Fibroblast of pulmonary artery (primary cell): Measurements from ENCODE around the gene ARFGAP3.
A peak's percentile ranks its signal among the peaks of the same experiment; 100 is the strongest.

Experiments used
- DNase-seq: peaks from one replicate; pipeline ENCODE4 v3.0.0-alpha.2; 2010; ENCODE audit warnings: low read depth
- H3K4me3 ChIP-seq: replicated peaks from 2 replicates; pipeline ENCODE4 v1.5.1; 2011; ENCODE audit warnings: low read depth, mild to moderate bottlenecking, control low read depth, low read length, moderate library complexity
- TF ChIP-seq, protein P1 (sequence below): IDR thresholded peaks from 2 replicates; pipeline ENCODE4 v1.5.1; 2011; ENCODE audit warnings: mild to moderate bottlenecking, control low read depth, low read length, inconsistent platforms; ENCODE audit errors: missing control alignments

Gene ARFGAP3

DNA sequence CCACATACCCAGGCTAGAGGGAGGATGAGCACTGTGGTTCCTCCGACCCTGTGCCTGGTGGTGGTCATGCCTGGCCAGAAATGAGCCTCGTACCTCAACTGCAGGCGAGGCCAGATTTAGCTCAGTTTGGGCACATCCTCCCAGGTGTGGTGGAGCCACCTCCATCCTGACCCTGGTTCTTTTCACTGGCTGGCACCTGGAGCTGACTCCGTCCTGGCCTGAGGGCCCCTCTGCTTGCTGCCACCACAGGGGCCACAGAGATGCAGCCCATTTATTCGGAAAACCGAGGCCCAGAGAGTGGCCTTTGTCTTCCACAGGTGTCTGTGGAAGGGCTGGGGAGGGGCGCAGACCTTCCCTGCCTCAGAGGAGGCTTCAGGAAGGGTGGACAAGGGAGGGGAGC, 9.0 kb upstream of the ARFGAP3 start:
- TF ChIP-seq, protein P1, sequence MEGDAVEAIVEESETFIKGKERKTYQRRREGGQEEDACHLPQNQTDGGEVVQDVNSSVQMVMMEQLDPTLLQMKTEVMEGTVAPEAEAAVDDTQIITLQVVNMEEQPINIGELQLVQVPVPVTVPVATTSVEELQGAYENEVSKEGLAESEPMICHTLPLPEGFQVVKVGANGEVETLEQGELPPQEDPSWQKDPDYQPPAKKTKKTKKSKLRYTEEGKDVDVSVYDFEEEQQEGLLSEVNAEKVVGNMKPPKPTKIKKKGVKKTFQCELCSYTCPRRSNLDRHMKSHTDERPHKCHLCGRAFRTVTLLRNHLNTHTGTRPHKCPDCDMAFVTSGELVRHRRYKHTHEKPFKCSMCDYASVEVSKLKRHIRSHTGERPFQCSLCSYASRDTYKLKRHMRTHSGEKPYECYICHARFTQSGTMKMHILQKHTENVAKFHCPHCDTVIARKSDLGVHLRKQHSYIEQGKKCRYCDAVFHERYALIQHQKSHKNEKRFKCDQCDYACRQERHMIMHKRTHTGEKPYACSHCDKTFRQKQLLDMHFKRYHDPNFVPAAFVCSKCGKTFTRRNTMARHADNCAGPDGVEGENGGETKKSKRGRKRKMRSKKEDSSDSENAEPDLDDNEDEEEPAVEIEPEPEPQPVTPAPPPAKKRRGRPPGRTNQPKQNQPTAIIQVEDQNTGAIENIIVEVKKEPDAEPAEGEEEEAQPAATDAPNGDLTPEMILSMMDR: no peak
- DNase-seq: no peak
- H3K4me3 ChIP-seq: no peak overlapping the region

DNA sequence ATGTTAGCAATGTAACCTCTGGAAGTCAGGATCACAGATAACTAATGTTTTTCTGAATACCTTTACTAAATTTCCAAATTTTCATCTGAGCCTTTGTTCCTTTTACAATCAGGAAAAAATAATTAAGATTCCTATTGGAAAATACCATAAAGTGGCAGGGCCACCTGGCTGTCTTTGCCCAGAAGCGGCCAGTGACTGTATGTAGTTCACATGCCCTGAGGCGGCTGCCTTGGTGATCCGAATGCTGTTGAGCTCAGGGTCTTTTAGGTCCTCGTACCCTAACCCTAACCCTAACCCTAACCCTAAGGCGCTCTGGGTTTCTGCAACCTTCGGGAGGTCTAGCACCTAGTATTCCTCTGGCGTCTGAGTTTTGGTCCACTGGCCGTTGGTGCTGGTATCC, 8.5 kb upstream of the ARFGAP3 start:
- TF ChIP-seq, protein P1: no peak
- no peak overlapping the region for H3K4me3 ChIP-seq

DNA sequence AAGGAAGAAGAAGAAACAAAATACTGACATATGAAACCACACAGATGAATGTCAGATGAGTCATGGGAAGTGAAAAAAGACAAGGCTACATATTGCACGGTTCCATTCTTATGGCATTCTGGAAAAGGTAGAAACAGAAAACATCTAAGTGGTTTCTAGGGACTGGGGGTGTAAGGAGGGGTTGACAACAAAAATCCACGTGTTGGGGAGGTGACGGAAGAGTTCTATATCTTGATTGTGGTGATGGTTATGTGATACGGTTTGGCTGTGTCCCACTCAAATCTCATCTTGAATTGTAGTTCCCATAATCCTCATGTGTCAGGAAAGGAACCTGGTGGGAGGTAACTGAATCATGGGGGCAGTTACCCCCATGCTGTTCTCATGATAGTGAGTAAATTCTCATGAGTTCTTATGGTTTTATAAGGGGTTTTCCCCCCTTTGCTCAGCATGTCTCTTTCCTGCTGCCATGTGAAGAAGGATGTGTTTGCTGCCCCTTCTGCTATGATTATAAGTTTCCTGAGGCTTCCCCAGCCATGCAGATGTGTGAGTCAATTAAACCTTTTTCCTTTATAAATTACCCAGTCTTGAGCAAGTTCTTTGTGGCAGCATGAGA, 6.4 kb upstream of the ARFGAP3 start:
- peak; percentile 74 for DNase-seq
- no peak overlapping the region for H3K4me3 ChIP-seq
- TF ChIP-seq, protein P1: no peak

More for the DNA sequence above, 8.5 kb upstream of the ARFGAP3 start:
- DNase-seq: no peak

DNA sequence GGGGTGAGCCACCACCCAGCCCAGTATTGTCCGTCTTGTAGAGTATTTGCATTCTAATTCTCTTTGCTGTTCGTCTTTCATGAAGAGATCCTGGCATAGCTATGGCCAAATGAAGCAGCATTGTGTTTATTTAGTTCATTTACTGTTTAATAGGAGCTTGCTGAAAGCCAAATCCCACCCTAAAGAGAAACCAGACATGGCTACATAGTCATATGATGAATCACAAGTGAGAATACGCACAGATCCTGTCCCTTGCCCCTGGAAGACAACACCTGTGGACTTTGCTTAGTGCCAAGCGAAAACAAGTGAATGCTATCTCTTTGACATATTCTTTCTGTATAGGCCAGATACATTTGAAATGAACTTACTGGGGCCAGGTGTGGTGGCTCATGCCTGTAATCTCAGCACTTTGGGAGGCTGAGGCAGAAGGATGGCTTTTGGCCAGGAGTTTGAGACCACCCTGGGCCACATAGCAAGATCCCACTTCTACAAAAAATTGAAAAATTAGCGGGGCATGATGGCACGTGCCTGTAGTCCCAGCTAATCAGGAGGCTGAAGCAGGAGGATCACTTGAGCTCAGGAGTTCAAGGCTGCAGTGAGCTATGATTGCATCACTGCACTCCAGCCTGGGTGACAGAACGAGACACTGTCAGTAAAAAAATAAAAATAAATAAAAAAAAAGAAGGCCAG, 5.1 kb upstream of the ARFGAP3 start:
- DNase-seq: no peak
- TF ChIP-seq, protein P1: no peak
- H3K4me3 ChIP-seq: no peak overlapping the region

DNA sequence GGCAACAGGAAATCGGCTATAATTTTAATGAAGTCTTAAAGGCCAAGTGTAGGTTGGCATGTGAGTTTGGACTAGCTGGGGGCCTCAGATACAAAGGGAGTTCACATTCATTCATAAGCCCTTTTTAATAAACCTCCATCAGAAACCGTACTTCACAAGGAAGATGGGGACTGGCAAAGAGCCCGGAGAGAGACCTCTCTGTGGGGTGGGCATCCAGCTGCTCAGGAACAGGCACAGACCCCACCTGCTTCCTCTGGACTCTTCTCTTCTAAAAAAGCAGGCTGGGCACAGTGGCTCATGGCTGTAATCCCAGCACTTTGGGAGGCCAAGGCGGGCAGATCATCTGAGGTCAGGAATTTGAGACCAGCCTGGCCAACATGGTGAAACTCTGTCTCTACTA, 3.9 kb upstream of the ARFGAP3 start:
- TF ChIP-seq, protein P1: no peak
- DNase-seq: no peak
- no peak overlapping the region for H3K4me3 ChIP-seq

DNA sequence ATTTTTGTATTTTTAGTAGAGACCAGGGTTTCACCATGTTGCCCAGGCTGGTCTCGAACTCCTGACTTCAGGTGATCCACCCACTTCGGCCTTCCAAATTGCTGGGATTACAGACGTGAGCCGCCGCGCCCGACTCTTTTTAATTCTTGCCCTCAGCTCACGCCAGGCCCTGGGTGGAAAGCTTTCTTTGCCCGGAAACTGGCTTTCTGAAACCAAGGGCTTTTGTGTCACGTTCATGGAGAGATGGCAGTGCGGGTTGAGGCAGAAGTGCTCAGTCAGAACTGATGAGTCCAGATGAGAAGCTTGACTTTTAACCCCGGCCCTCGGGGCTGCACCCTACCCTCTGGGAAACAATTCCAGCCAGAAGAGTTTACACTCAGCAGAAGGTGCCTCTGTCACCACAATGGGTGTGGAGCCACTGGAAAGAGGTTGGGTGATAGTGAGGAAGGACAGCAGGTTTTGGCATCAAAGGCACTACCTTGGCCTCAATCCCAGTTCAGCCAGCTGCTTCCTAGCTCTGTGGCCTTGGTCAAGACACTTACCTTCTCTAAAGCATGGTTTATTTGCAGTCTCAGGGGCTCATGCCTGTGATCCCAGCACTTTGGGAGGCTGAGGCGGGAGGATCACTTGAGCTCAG, 890 bp upstream of the ARFGAP3 start:
- TF ChIP-seq, protein P1: no peak
- DNase-seq: no peak
- no peak overlapping the region for H3K4me3 ChIP-seq
